Inflammatory macrophage (primary cell): ENCODE results near the gene ARHGAP28.

Source experiments
- DNase-seq, 2 donors: peaks; one replicate each; pipeline ENCODE4 v3.0.0-alpha.2; 2020 to 2022

ARHGAP28 gene

DNA sequence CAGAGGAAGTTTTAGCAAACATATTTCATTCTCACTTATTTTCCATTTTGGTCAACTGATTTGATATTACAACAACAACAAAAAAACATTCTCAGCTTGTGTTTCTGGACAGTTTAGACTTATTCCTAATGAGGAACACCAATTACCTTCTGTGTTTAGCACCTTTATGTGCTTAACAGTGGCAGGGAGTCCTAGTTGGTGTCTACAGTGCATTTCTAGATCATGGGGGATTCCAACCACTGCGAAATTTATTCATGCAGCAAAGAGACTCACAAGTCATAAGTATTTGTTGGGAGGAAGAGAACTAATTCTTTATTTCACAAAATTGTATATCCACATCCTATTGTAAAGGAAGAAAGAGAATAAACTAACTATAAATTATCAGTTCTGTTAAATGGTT, 4.2 kb downstream of the ARHGAP28 start:
- DNase-seq = no peak

DNA sequence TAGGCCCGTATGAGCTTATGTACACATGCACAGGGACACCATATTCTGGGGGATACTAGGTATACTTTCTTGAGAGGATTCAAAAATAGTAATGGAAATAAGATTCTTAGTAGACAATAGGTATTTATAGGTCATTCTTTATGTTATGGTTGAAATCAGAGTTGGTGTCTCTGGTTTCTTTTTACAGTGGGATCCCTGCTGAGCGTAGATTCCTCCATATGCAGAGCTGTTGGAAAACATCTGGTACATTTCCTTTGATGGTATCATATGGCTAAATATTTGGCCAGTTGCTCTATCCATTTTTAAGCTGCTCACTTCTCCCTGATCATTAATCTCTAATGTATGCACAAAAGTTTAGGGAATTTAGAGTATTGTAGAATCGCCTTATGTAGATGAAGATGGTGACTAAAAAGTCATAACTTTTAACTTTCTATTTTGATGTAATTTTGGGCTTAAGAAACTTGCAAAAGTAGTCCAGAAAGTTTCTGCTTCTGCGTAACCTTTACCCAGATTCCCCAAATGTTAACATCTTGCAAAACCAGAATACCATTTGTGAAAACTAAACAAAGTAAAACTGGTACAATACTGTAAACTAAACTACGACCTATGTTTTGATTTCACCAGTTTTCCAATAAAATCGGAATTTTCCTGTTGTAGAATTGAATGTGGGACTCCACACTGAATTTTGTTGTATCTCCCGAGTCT, 5.4 kb downstream of the ARHGAP28 start:
- DNase-seq = no peak

GRCh38 chr18:6737833-6738232, 8.3 kb downstream of the ARHGAP28 start:
- DNase-seq = no peak

- no peak for DNase-seq
Observed at GRCh38 chr18:6738622-6739021, 9.1 kb downstream of the ARHGAP28 start.

GRCh38 chr18:6741232-6741663, 11.7 kb downstream of the ARHGAP28 start:
- DNase-seq = no peak

DNA sequence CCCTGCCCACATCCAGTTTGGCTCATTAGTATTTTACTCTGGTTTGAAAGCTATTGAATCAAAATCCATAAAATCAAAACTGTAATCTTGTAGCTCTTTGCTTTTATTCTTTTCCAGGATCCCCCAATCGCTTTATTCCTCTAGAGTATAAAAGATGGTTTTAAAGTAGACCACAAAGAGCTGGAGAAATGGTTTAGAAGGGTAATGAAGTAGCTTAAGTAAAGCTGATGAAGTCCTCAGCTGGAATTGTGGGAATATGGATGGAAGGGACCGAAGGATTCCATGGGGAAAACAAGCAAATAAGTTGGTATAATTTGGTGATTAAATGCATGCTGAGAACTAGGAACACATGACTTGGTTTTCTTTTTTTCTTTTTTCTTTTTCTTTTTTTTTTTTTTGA, 12.3 kb downstream of the ARHGAP28 start:
- DNase-seq = no peak

DNA sequence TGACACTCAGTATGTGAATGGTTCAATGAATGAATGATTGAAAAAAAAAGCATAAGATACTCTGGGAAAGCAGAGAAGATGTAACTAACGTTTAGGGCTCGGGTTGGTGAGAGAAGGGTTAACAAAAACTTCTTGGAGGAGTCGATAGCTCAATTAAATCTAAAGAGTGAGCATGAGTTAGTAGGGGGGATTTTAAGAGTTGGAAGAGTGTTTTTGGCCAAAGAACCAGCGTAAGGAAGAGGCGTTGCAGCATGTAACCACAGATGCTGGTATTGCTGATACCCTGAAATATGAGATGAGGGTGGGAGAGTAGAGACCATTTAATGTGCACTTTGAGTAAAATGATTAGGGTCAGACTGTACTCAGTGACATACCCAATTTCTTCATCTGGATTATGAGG, 14.5 kb downstream of the ARHGAP28 start:
- DNase-seq = no peak

DNA sequence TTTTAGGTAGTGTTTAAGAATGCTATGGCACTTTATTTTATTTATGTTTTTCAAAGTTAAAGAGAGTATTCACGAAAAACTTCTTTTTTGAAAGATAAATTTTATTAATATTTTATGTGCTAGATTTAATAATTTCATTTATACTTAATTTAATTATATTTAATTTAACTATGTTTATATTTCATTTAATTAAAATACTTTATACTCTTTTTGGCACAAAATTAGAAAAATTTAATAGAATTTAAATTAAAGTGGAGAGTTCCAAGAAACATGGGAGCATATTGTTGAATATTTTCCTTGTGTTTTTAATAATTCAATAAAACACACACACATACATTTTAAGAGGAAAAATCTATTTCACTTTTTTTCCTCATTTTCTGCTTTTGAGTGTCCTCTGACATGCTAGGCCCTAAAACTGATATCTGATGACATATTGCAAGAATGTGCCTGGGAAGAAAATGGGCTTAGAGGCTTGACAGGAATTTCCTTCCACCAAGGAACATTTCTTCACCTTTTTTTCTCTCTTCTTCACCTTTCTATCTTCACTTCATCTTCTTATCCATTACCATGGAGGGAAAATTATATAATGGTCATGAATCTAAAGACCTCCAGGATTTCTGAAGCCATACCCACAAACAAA, 15.4 kb downstream of the ARHGAP28 start:
- DNase-seq = no peak

- DNase-seq = no peak
Observed at GRCh38 chr18:6745504-6746031, 16.1 kb downstream of the ARHGAP28 start.

GRCh38 chr18:6746386-6746960, 17.0 kb downstream of the ARHGAP28 start:
- DNase-seq = no peak

DNA sequence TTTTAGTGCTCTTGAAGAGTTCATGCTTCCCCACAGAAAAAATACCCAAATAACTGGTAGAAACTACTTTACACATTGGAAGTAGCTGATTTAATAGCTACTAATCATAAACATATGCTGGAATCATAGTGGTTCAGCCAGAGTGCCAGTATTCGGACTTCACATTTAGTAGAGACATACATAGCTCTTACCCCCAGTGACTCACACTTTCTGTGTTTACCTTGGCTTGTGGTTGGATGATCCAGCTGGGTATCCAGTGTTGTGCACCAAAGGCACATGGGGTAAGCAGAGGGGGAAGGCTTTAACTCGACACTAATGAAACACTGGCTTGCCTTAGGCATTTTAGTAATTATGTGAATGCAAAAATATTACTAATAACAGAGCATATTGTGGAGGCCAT, 18.1 kb downstream of the ARHGAP28 start:
- no peak for DNase-seq

DNA sequence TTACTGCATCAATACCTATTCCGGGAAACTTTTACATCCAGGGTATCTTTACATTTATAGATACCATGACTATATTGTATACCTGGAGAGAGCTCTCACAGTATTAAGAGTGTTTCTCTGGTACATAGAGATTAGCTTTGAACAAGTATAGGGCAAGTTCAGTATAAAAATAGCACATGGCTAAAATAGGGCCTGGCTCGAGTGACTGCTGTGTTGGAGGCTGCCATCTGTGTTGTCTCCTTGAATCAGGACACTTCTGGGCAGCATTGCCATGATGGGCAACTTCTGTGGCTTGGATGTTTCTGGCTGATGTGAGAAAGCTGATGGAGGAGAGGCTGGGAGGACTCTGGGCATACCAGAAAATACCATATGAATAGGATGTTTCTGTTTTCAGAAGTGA, 18.7 kb downstream of the ARHGAP28 start:
- DNase-seq = no peak

GRCh38 chr18:6750411-6750810, 20.9 kb downstream of the ARHGAP28 start:
- DNase-seq = no peak

DNA sequence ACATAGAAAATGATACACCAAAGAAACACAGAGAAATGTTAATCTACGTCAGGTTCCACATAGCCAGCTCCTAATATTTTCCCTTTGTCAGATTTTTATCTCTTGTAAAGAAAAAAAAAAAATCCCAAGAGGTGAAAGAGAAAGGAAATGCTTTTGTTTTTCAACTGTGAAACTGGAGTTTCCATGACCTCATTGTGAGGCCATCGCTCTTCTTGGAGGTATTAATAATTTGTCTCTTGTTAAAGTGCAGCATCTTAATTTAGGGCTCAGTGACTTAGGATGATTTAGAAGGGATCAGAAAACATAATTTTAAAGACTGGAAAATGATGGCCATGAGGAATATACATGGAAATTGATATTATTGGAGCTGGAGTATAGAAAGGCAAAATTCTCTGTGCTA, 21.7 kb downstream of the ARHGAP28 start:
- no peak for DNase-seq

DNA sequence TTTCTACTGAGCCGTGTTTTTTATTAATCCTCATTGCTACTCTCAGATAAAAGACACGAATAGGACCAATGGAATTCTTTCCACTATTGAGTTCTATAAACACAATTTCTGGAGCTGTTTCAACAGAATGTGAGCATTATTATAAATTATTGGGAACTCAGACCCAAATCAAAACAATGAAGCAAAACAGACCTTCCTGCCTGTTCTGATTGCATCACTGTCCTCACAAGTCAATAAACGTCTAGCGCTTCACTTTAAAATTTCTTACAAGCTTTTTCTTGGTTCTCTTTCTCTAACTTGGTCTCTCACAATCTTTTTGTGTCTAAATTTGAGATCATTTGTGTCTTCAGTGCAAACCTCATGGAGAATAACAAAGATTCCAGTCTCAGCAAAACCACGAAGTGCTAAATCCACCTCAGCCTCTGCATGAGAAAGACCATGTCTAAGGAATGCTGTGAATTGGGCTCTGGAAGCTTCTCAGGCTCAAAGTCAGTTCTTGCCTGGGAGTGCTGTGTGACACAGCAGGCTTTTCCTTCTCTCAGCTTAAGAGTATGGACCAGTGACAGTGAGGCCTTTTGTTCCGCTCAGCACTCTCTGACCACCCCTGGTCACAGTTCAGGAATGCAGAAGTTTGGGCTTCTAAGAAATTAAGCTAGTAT, 22.8 kb downstream of the ARHGAP28 start:
- no peak for DNase-seq

DNA sequence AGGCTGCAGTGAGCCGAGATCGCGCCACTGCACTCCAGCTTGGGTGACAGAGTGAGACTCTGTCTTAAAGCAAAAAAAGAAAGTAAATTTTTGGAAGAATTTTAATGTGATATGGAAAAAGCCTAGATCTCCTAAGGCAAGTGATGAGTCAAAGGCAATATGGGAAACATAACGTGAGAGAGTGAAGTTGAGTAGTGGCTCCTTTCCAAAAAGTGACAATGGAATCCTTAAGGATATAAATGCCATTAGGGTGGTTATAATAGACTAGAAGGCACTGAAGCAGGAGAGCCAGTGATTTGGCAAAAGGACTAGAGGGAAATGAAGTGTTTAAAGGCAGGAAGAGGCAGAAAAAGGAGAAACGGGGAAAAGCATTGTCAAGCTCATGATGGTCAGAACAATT, 25.6 kb downstream of the ARHGAP28 start:
- DNase-seq = no peak

GRCh38 chr18:6757931-6758330, 28.4 kb downstream of the ARHGAP28 start:
- DNase-seq = no peak

DNA sequence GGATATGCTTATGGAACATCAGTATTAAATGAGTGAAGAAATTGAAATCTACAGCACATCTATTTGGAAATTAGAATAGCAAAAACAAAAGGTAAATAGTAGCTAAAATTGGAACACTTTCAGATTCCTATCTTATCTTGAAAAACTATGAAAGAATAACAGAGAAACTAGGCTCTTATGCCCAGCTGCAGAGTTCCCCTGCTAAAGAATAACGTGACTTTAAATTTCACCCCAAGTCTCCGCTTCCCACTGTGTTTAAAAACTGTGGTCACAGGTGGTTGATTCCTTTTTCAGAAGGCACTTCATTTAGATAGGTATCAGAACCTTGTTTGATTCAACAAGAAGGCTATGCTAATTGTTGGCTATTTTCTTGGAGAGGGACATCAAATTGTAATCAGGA, 30.1 kb downstream of the ARHGAP28 start:
- no peak for DNase-seq

- DNase-seq = no peak
Observed at GRCh38 chr18:6763524-6763923, 34.0 kb downstream of the ARHGAP28 start.

GRCh38 chr18:6764382-6764781, 34.9 kb downstream of the ARHGAP28 start:
- DNase-seq = no peak

DNA sequence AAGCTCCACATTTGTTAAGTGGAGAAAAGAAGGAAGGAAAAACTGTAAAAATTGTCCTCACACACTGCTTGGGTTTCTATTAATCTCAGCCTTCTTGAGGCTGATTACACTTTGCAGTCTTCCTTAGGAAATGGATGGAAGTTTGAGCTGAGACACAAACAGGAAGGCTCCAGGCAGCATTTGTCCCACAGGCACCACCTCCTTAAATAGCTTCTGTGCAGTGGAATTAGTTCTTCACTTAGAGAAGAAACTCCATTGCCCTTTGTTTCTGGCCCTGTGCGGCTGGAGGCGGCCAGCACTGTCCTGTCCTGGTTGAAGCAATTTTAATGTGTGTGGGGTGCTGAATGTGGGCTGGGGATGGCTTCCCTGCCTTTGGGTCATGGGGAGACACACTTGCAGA, 44.3 kb downstream of the ARHGAP28 start:
- DNase-seq = no peak

DNA sequence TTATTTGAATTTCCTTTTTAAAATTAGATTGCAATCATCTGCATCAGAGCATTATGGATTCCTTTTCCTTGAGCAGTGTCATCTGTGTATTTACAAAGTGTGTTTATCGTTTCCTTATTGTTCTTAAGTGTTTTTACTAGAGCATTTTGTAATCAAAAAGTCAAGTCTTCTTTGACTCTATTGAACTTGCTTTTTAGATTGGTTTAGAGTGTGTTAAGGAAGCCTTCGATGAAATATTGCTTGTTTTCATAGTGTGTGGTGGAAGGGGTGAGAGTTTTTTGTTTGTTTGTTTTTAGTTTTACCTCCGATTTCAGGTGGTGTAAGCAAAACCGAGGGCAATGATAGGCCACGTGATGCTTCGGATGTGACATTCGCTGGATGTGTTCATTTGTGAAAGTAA, 45.7 kb downstream of the ARHGAP28 start:
- DNase-seq = no peak

- DNase-seq = no peak
Observed at GRCh38 chr18:6775702-6776101, 46.2 kb downstream of the ARHGAP28 start.

DNA sequence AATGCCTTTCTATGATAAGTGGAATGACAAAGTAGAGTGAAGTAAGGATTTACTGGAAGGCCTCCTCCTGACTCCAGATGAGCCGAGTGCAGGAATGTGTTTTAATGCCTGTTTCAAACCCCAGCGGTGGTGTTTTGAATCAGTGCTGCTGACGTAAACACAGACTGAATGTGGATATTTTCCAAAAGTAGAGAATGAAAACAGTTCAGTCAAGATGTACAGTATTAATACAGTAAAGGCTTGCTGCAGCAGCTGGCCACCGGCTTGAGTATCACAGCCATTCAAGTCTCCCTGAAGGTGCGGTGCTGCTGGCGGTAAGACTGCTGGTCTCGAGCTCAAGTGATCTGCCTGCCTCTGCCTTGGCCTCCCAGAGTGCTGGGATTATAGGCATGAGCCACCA, 46.7 kb downstream of the ARHGAP28 start:
- no peak for DNase-seq
